SU-DHL-6 (cell line): ENCODE measurements around the gene TREML2.

Experiments used
- H2AFZ ChIP-seq: fragments of 200-600 bp; sonication (generic); 2 replicates; pipeline ENCODE4 v1.6.1; 2014; ENCODE audit warnings: low read depth, mild to moderate bottlenecking, moderate library complexity, mixed read lengths, antibody characterized with exemption, low read length; ENCODE audit not compliant: severe bottlenecking
- H3F3A ChIP-seq: fragments of 200-600 bp; shearing (Covaris generic); 2 replicates; pipeline ENCODE4 v1.6.0; 2016; ENCODE audit warnings: antibody characterized with exemption, mild to moderate bottlenecking; ENCODE audit not compliant: insufficient read depth
- H3K27ac ChIP-seq: fragments of 200-600 bp; sonication (generic); 2 replicates; pipeline ENCODE4 v1.5.1; 2016; ENCODE audit warnings: low read depth, mild to moderate bottlenecking, low read length, moderate library complexity, mixed read lengths
- H3K27me3 ChIP-seq: fragments of 200-600 bp; sonication (generic), shearing (Covaris generic); 2 replicates; pipeline ENCODE4 v1.6.0; 2014; ENCODE audit warnings: mild to moderate bottlenecking, low read length
- H3K36me3 ChIP-seq: fragments of 200-600 bp; sonication (generic); 2 replicates; pipeline ENCODE4 v1.6.1; 2014; ENCODE audit warnings: mild to moderate bottlenecking, low read length, mixed read lengths
- H3K4me2 ChIP-seq: fragments of 300-600, 200-600 bp; shearing (Covaris generic), sonication (generic); 2 replicates; pipeline ENCODE4 v1.6.0; 2014; ENCODE audit warnings: low read length, low read depth, mild to moderate bottlenecking; ENCODE audit not compliant: poor library complexity, severe bottlenecking
- H3K4me3 ChIP-seq: fragments of 200-600 bp; sonication (generic); 2 replicates; pipeline ENCODE4 v1.5.1; 2014; ENCODE audit warnings: antibody characterized with exemption, low read length, mild to moderate bottlenecking, mixed read lengths; ENCODE audit not compliant: insufficient read depth, poor library complexity, severe bottlenecking
- H3K79me2 ChIP-seq: fragments of 200-600 bp; sonication (generic); 2 replicates; pipeline ENCODE4 v1.6.1; 2014; ENCODE audit warnings: mild to moderate bottlenecking, low read length, moderate library complexity; ENCODE audit not compliant: insufficient read depth
- H3K9ac ChIP-seq: fragments of 200-600 bp; sonication (generic); 2 replicates; pipeline ENCODE4 v1.7.0; 2014; ENCODE audit warnings: mild to moderate bottlenecking, low read length
- H3K9me2 ChIP-seq: fragments of 200-600 bp; sonication (generic); replicated peaks from 2 replicates; pipeline ENCODE4 v1.6.1; 2014; ENCODE audit warnings: low read length; ENCODE audit not compliant: insufficient read depth
- H3K9me3 ChIP-seq: fragments of 200-600 bp; sonication (generic); 2 replicates; pipeline ENCODE4 v1.6.1; 2014; ENCODE audit warnings: low read length, mixed read lengths; ENCODE audit not compliant: insufficient read depth
- H4K20me1 ChIP-seq: fragments of 200-600 bp; sonication (generic); 2 replicates; pipeline ENCODE4 v1.6.1; 2014; ENCODE audit warnings: low read depth, mild to moderate bottlenecking, antibody characterized with exemption, low read length, moderate library complexity, mixed read lengths
- CTCF ChIP-seq: fragments of 200-600 bp; sonication (generic); IDR thresholded peaks from one replicate; pipeline ENCODE4 v1.5.1; 2017; ENCODE audit warnings: antibody characterized with exemption, mild to moderate bottlenecking, low read length, moderate library complexity; ENCODE audit not compliant: insufficient read depth, poor library complexity, severe bottlenecking
- EZH2phosphoT487 ChIP-seq: fragments of 200-600 bp; sonication (generic), shearing (Covaris generic); conservative IDR thresholded peaks from 2 replicates; pipeline ENCODE4 v1.6.1; 2018; ENCODE audit warnings: mild to moderate bottlenecking, antibody characterized with exemption, low read length, moderate library complexity, mixed read lengths

TREML2 gene

DNA sequence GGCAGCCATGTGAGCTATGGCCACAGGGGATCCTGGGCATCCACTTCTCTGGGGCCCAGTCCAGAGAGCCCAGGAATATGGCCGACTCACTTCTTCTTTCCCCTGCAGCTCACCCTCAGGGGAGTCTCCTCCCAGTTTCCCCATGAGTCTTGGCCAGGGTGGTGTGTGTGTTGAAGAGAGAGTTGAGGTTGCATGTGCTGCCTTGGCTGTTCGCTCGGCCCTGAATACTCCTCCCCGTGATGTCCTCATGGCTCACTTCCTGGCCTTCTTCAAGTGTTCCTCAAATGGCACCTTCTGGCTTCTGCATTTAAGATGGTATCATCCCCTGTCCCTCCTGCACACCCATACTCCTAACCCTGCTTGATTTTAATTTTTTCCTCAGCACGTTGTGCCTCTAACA, 43.6 kb downstream of the TREML2 start:
- Histone ChIP-seq H3K9ac (no peak overlapping the region), H3F3A (no peaks in the 10 kb centered on the region), H3K4me3 (no peak overlapping the region), H3K27ac (no peak overlapping the region), H3K27me3 (no peaks in the 10 kb centered on the region), H3K79me2 (no peaks in the 10 kb centered on the region), H4K20me1 (no peaks in the 10 kb centered on the region), H3K36me3 (no peaks in the 10 kb centered on the region), H3K4me2 (no peak overlapping the region), H3K9me3 (no peaks in the 10 kb centered on the region), H3K9me2 (no peaks in the 10 kb centered on the region), H2AFZ (no peak overlapping the region)
- TF ChIP-seq CTCF, result no peak
- no peak for TF ChIP-seq EZH2phosphoT487

DNA sequence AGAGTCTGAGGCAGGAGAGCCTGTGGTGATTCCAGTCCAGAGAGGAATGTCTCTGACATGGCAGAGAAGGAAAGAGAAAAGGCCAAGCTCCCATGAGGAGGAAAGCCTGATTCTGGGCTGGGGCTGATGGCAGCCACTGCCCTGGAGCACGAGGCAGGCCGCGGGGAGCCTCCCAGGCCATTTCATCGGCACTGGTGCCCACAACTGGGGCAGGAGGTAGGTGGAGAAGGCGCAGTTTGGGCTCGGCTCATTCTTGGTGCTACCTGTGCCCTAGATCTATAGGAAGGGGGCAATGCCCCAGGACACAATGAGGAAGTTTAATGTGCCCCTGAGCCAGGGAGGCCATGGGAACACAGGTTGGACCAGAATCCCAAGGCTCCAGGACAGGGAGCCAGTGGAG, 44.2 kb downstream of the TREML2 start:
- no peaks in the 10 kb centered on the region for H3K27me3 ChIP-seq
- no peak overlapping the region for H2AFZ ChIP-seq
- no peak overlapping the region for H3K4me3 ChIP-seq
- no peaks in the 10 kb centered on the region for H4K20me1 ChIP-seq
- no peaks in the 10 kb centered on the region for H3K9me2 ChIP-seq
- no peak overlapping the region for H3K27ac ChIP-seq
- no peaks in the 10 kb centered on the region for H3K79me2 ChIP-seq
- no peaks in the 10 kb centered on the region for H3K9me3 ChIP-seq
- H3K36me3 ChIP-seq, result no peaks in the 10 kb centered on the region
- H3K9ac ChIP-seq, result no peak overlapping the region
- no peak for TF ChIP-seq EZH2phosphoT487
- TF ChIP-seq CTCF, result no peak
- no peak overlapping the region for H3K4me2 ChIP-seq
- H3F3A ChIP-seq, result no peaks in the 10 kb centered on the region

GRCh38 chr6:41156001-41156400, 44.9 kb downstream of the TREML2 start:
- TF ChIP-seq EZH2phosphoT487 (no peak), CTCF (no peak)
- H3F3A ChIP-seq, result no peaks in the 10 kb centered on the region
- H3K9me3 ChIP-seq, result no peaks in the 10 kb centered on the region
- H3K4me3 ChIP-seq, result no peak overlapping the region
- H4K20me1 ChIP-seq, result no peaks in the 10 kb centered on the region
- H3K9ac ChIP-seq, result no peak overlapping the region
- H3K36me3 ChIP-seq, result no peaks in the 10 kb centered on the region
- no peak overlapping the region for H3K4me2 ChIP-seq
- no peak overlapping the region for H2AFZ ChIP-seq
- no peaks in the 10 kb centered on the region for H3K9me2 ChIP-seq
- H3K79me2 ChIP-seq, result no peaks in the 10 kb centered on the region
- no peak overlapping the region for H3K27ac ChIP-seq
- H3K27me3 ChIP-seq, result no peaks in the 10 kb centered on the region
